GM18867 (cell line): ENCODE measurements around the gene SMIM5.

Source experiments
- ATAC-seq: cut with Tn5 transposase; IDR thresholded peaks from one replicate; pipeline ENCODE4 v1.9.1; 2021; ENCODE audit warnings: mild to moderate bottlenecking, moderate library complexity; ENCODE audit not compliant: unreplicated experiment

The SMIM5 gene

GRCh38 chr17:75664099-75664549 is 30.9 kb downstream of the SMIM5 start:
- ATAC-seq = peak; percentile 51

GRCh38 chr17:75665981-75666380 is 32.7 kb downstream of the SMIM5 start:
- no peak for ATAC-seq

- ATAC-seq = peak; percentile 86
These were observed 33.9 kb downstream of the SMIM5 start, which contains the start of the genes RECQL5 and SAP30BP for GRCh38 chr17:75666959-75667790. Gene RECQL5 (minus strand): TSS chr17:75667154. CDS start chr17:75666557, 597 bp downstream. Gene SAP30BP (plus strand): TSS chr17:75667338. CDS start chr17:75667373, 35 bp downstream.

- no peak for ATAC-seq
These were observed 34.6 kb downstream of the SMIM5 start for GRCh38 chr17:75667825-75668224.

GRCh38 chr17:75668489-75668888 is 35.3 kb downstream of the SMIM5 start:
- ATAC-seq = no peak

GRCh38 chr17:75670868-75671267 is 37.6 kb downstream of the SMIM5 start:
- no peak for ATAC-seq

- ATAC-seq = no peak
These were observed 38.8 kb downstream of the SMIM5 start for GRCh38 chr17:75672011-75672410.

GRCh38 chr17:75673487-75673886 is 40.3 kb downstream of the SMIM5 start:
- no peak for ATAC-seq

GRCh38 chr17:75676461-75676860 is 43.2 kb downstream of the SMIM5 start:
- no peak for ATAC-seq

GRCh38 chr17:75679706-75680211 is 46.5 kb downstream of the SMIM5 start:
- ATAC-seq = no peak

GRCh38 chr17:75680431-75680830 is 47.2 kb downstream of the SMIM5 start:
- no peak for ATAC-seq

GRCh38 chr17:75681289-75681688 is 48.1 kb downstream of the SMIM5 start:
- no peak for ATAC-seq

- no peak for ATAC-seq
These were observed 50.3 kb downstream of the SMIM5 start for GRCh38 chr17:75683583-75683982.

- no peak for ATAC-seq
These were observed 51.0 kb downstream of the SMIM5 start for GRCh38 chr17:75684249-75684648.

- no peak for ATAC-seq
These were observed 51.7 kb downstream of the SMIM5 start for GRCh38 chr17:75684924-75685323.

- ATAC-seq = no peak
These were observed 52.3 kb downstream of the SMIM5 start for GRCh38 chr17:75685499-75685898.

- ATAC-seq = no peak
These were observed 55.1 kb downstream of the SMIM5 start for GRCh38 chr17:75688209-75688825.

GRCh38 chr17:75689441-75689873 is 56.2 kb downstream of the SMIM5 start:
- no peak for ATAC-seq
